ENCODE data around the gene TEX54.

Gene TEX54

DNA sequence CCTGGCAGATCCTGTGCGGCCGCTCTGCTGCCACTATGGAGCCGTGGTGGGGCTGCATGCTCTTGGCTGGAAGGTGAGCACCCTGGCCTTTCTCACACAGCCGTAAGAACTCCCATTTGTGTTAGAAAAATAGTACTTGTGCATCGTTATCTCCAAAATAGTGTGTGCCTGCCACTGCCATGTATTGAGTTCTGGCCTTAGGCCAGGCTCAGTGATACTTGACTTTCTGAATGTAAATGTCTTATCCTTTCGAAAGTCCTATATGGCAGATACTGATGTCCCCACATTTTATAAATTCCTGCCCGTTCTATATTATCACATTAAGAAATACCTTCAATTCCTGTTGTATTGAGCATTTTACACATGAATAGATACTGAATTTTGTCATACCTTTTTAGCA lies 49.9 kb downstream of the TEX54 start:
- DNase-seq, result no peak
